ENCODE measurements around the gene MAP3K9.
A peak's percentile ranks its signal among the peaks of the same experiment; 100 is the strongest.

Gene MAP3K9

GRCh38 chr14:70811050-70811449, 1.7 kb upstream of the MAP3K9 start:
- no peak for DNase-seq (ENCODE audit: low read depth, low spot score)
- no peak for TF ChIP-seq CTCF (IDR thresholded peaks at IDR 0.05; ENCODE audit: low read depth, low read length)
- H3K4me3 ChIP-seq (ENCODE audit: low read depth, low read length) = no peak overlapping the region
- in situ Hi-C loops (cut with HindIII; ENCODE audit: low sequenced_read_pairs) = no loop called here

GRCh38 chr14:70810621-70811020, 1.3 kb upstream of the MAP3K9 start:
- no peak for TF ChIP-seq CTCF (IDR thresholded peaks at IDR 0.05; ENCODE audit: low read depth, low read length)
- in situ Hi-C loops (cut with HindIII; ENCODE audit: low sequenced_read_pairs) = no loop called here
- no peak for DNase-seq (ENCODE audit: low read depth, low spot score)
- no peak overlapping the region for H3K4me3 ChIP-seq (ENCODE audit: low read depth, low read length)

- H3K4me3 ChIP-seq (ENCODE audit: low read depth, low read length) = peak overlapping the region; percentile 57
- in situ Hi-C loops (cut with HindIII; ENCODE audit: low sequenced_read_pairs) = no loop called here
- no peak for TF ChIP-seq CTCF (IDR thresholded peaks at IDR 0.05; ENCODE audit: low read depth, low read length)
- DNase-seq (ENCODE audit: low read depth, low spot score) = no peak
These were observed 693 bp downstream of the MAP3K9 start for GRCh38 chr14:70808416-70809224.

- H3K4me3 ChIP-seq (ENCODE audit: low read depth, low read length) = peak overlapping the region; percentile 57
- no peak for TF ChIP-seq CTCF (IDR thresholded peaks at IDR 0.05; ENCODE audit: low read depth, low read length)
- no peak for DNase-seq (ENCODE audit: low read depth, low spot score)
- in situ Hi-C loops (cut with HindIII; ENCODE audit: low sequenced_read_pairs) = no loop called here
These were observed 1.4 kb downstream of the MAP3K9 start for GRCh38 chr14:70807898-70808415.

GRCh38 chr14:70804556-70805162, 4.7 kb downstream of the MAP3K9 start:
- TF ChIP-seq CTCF (IDR thresholded peaks at IDR 0.05; ENCODE audit: low read depth, low read length) = no peak
- no peak for DNase-seq (ENCODE audit: low read depth, low spot score)
- H3K4me3 ChIP-seq (ENCODE audit: low read depth, low read length) = no peak overlapping the region
- in situ Hi-C loops (cut with HindIII; ENCODE audit: low sequenced_read_pairs) = no loop called here

DNA sequence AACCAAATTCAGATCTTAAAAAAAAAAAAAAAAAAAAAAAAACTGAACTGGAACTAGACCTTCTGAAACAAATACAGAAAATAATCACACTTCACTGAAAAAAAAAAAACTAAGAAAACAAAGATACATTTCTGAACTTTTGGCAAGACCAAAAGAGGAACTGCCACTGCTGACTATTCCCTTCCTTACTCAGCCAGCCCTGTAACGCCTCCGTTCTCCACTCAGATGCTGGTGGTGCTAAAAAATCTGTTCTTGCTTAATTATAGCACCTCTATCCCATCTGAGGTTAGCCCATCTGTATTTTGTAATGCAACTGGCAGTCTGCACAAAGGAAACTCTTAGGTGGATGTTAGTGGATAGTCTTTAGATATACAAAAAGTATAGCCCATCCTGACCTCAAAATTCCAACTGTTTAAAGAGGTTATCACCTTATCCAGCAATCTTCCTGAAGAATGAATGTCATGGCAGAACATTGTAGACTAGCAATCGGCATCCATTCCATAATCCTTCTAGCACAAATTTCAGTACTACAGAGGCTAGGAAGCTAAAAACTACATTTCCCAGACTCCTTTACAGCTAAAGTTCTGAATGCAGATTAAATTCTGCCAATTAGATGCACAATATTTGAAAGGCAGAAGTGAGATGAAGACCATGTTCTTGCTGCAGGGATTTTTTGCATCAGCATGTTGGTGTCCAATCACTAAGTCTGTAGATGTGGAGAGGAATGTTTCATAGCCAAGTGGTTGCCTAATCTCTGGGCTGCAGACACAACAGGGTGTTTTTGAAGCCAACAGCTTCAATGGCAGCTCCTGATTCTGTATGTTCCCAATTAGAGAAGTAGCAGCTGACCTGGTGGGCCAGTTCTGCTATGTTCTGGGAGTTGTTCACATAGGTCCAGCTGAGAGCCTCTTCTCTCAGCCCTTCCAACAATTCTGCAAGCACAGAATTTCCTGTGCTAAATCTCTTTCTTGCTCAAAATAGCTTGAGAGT, 5.7 kb downstream of the MAP3K9 start:
- H3K4me3 ChIP-seq (ENCODE audit: low read depth, low read length) = no peak overlapping the region
- no peak for TF ChIP-seq CTCF (IDR thresholded peaks at IDR 0.05; ENCODE audit: low read depth, low read length)
- in situ Hi-C loops (cut with HindIII; ENCODE audit: low sequenced_read_pairs) = no loop called here
- no peak for DNase-seq (ENCODE audit: low read depth, low spot score)

Data from astrocyte of the spinal cord (primary cell).